Neural cell (in vitro differentiated cells): ENCODE data around the gene ABCC3. TPM values are rescaled to one million over a fixed set of nuclear protein-coding genes. Genes with fewer than 3 reads are reported as not detected.

Experiments used
- H2AFZ ChIP-seq: fragments of 200-600, 300-800 bp; sonication (generic), shearing (Covaris generic); 2 replicates; pipeline ENCODE4 v1.6.0; 2014; ENCODE audit warnings: low read depth, mild to moderate bottlenecking, antibody characterized with exemption, low read length, moderate library complexity
- H3F3A ChIP-seq: fragments of 200-600 bp; shearing (Covaris generic); 2 replicates; pipeline ENCODE4 v1.6.1; 2016; ENCODE audit warnings: mild to moderate bottlenecking, moderate library complexity, mixed read lengths, antibody characterized with exemption, low read length; ENCODE audit not compliant: insufficient read depth, poor library complexity, severe bottlenecking
- H3K27ac ChIP-seq: fragments of 200-600, 300-800 bp; sonication (generic), shearing (Covaris generic); 2 replicates; pipeline ENCODE4 v1.5.1; 2014; ENCODE audit warnings: mild to moderate bottlenecking, low read length, moderate library complexity
- H3K27me3 ChIP-seq: fragments of 300-800, 200-600 bp; sonication (generic), shearing (Covaris generic); 2 replicates; pipeline ENCODE4 v1.6.0; 2014; ENCODE audit warnings: mild to moderate bottlenecking, low read depth, low read length, moderate library complexity; ENCODE audit not compliant: insufficient read depth
- H3K36me3 ChIP-seq: fragments of 300-800, 200-600 bp; sonication (generic), shearing (Covaris generic); 2 replicates; pipeline ENCODE4 v1.5.1; 2014; ENCODE audit warnings: mild to moderate bottlenecking, antibody characterized with exemption, low read length, moderate library complexity; ENCODE audit not compliant: insufficient read depth
- H3K4me2 ChIP-seq: fragments of 300-800, 200-600 bp; sonication (generic), shearing (Covaris generic); 2 replicates; pipeline ENCODE4 v1.6.0; 2014; ENCODE audit warnings: mild to moderate bottlenecking, low read length
- H3K4me3 ChIP-seq: fragments of 300-800, 200-600 bp; sonication (generic), shearing (Covaris generic); 2 replicates; pipeline ENCODE4 v1.5.1; 2014; ENCODE audit warnings: mild to moderate bottlenecking, low read length, moderate library complexity
- H3K79me2 ChIP-seq: fragments of 200-600 bp; shearing (Covaris generic); replicated peaks from 2 replicates; pipeline ENCODE4 v1.6.0; 2014; ENCODE audit warnings: mild to moderate bottlenecking, low read length, moderate library complexity; ENCODE audit not compliant: insufficient read depth
- H3K9ac ChIP-seq: fragments of 300-800, 200-600 bp; sonication (generic), shearing (Covaris generic); 2 replicates; pipeline ENCODE4 v1.6.1; 2016; ENCODE audit warnings: mild to moderate bottlenecking, low read length, mixed read lengths
- H3K9me2 ChIP-seq: fragments of 200-600 bp; shearing (Covaris generic); 2 replicates; pipeline ENCODE4 v1.6.1; 2016; ENCODE audit warnings: mild to moderate bottlenecking, low read length, mixed read lengths; ENCODE audit not compliant: insufficient read depth
- H3K9me3 ChIP-seq: fragments of 200-600, 300-800 bp; sonication (generic), shearing (Covaris generic); 2 replicates; pipeline ENCODE4 v1.6.1; 2016; ENCODE audit warnings: mild to moderate bottlenecking, mixed run types, low read length, moderate library complexity, mixed read lengths
- H4K20me1 ChIP-seq: fragments of 200-600 bp; shearing (Covaris generic); 2 replicates; pipeline ENCODE4 v1.6.1; 2016; ENCODE audit warnings: mild to moderate bottlenecking, mixed run types; ENCODE audit not compliant: insufficient read depth
- CTCF ChIP-seq: fragments of 450-650 bp; IDR thresholded peaks from 2 replicates; pipeline ENCODE4 v1.5.1; 2014; ENCODE audit warnings: antibody characterized with exemption, mild to moderate bottlenecking, moderate library complexity; ENCODE audit not compliant: poor library complexity, severe bottlenecking
- EP300 ChIP-seq: fragments of 450-650 bp; conservative IDR thresholded peaks from 2 replicates; pipeline ENCODE4 v1.6.1; 2014; ENCODE audit warnings: antibody characterized with exemption, mild to moderate bottlenecking, moderate library complexity; ENCODE audit not compliant: poor library complexity, severe bottlenecking
- EZH2 ChIP-seq: fragments of 200-600, 300-800 bp; shearing (Covaris generic), sonication (generic); IDR thresholded peaks from 2 replicates; pipeline ENCODE4 v1.6.1; 2014; ENCODE audit warnings: antibody characterized with exemption, low read length, borderline replicate concordance, mild to moderate bottlenecking; ENCODE audit not compliant: insufficient read depth, poor library complexity, severe bottlenecking
- MXI1 ChIP-seq: fragments of 450-650 bp; conservative IDR thresholded peaks from 2 replicates; pipeline ENCODE4 v1.6.1; 2014; ENCODE audit warnings: antibody characterized with exemption, mild to moderate bottlenecking; ENCODE audit not compliant: poor library complexity, severe bottlenecking
- POLR2AphosphoS5 ChIP-seq: IDR thresholded peaks from 2 replicates; pipeline ENCODE4 v1.6.1; 2012
- RAD21 ChIP-seq: fragments of 450-650 bp; conservative IDR thresholded peaks from 2 replicates; pipeline ENCODE4 v1.6.1; 2014; ENCODE audit warnings: antibody characterized with exemption, mild to moderate bottlenecking, moderate library complexity
- REST ChIP-seq: IDR thresholded peaks from 2 replicates; pipeline ENCODE4 v1.6.1; 2012; ENCODE audit warnings: borderline replicate concordance
- SMC3 ChIP-seq: fragments of 450-650 bp; conservative IDR thresholded peaks from 2 replicates; pipeline ENCODE4 v1.6.1; 2014; ENCODE audit warnings: antibody characterized with exemption, mild to moderate bottlenecking, moderate library complexity; ENCODE audit not compliant: poor library complexity
- TAF1 ChIP-seq: IDR thresholded peaks from 2 replicates; pipeline ENCODE4 v1.6.1; 2012; ENCODE audit warnings: low read depth
- polyA plus RNA-seq: library from polyadenylated mRNA; depleted of rRNA; stranded (reverse); fragments of >200 nt; gene quantifications from 2 replicates; pipeline ENCODE4 v1.2.3, GENCODE V29; 2014

Gene ABCC3
- polyA plus RNA-seq, 1 donor from 2014 or later: not detected

DNA sequence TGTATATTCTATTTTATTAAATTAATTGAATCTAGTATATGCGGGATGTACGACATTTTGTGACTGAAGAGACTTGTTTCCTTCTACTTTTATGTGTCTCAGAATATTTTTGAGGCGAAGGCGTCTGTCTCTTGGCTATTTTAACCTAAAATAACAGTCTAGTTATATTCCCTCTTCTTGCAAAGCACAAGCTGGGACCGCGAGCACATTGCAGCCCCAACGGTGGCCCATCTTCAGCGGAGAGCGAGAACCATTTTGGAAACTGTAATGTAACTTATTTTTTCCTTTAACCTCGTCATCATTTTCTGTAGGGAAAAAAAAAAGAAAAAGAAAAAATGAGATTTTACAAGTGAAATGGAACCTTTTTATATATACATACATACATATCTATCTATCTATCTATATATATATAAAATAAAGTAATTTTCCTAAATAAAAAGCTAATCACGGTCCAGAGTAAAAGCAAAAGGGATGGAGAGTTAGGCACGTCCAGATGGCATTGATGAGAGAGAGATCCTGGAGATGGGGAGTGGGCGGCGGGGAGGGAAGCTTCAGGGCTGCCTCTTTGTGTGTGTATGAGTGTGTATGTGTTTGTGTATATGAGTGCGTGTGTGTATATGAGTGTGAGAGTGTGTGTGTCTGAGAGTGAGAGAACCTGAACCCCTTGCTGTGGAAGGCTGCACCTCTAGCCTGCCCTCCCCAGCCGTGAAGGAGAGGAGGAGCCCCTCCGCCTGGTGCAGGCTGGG lies 7.5 kb upstream of the ABCC3 start:
- Histone ChIP-seq H2AFZ (peak overlapping the region; percentile 37), H3K9me2 (no peaks in the 10 kb centered on the region), H3K9ac (peak overlapping the region; percentile 80), H3K4me2 (peak overlapping the region; percentile 84), H3K9me3 (no peaks in the 10 kb centered on the region), H3K79me2 (no peaks in the 10 kb centered on the region), H3F3A (peaks cover 14% of the 10 kb centered on the region), H3K36me3 (no peaks in the 10 kb centered on the region), H3K27me3 (no peaks in the 10 kb centered on the region), H3K4me3 (peak overlapping the region; percentile 61), H3K27ac (peak overlapping the region; percentile 98), H4K20me1 (no peaks in the 10 kb centered on the region)
- TF ChIP-seq CTCF: peak; percentile 32
- no peak for TF ChIP-seq RAD21
- TF ChIP-seq POLR2AphosphoS5: no peak

- Histone ChIP-seq H3K27me3 (peaks cover under 1% of the 10 kb centered on the region), H3K9me2 (no peaks in the 10 kb centered on the region), H3K9me3 (no peaks in the 10 kb centered on the region), H3K4me3 (peak overlapping the region; percentile 61), H2AFZ (peak overlapping the region; percentile 37), H3K79me2 (no peaks in the 10 kb centered on the region), H3F3A (peaks cover 14% of the 10 kb centered on the region), H4K20me1 (no peaks in the 10 kb centered on the region), H3K4me2 (peak overlapping the region; percentile 84), H3K9ac (peak overlapping the region; percentile 80), H3K36me3 (no peaks in the 10 kb centered on the region), H3K27ac (peak overlapping the region; percentile 98)
- TF ChIP-seq RAD21 (peak; percentile 62), SMC3 (peak; percentile 70), TAF1 (no peak), EZH2 (no peak), POLR2AphosphoS5 (peak; percentile 73), MXI1 (peak; percentile 24), EP300 (peak; percentile 90)
Measured at GRCh38 chr17:50627782-50628601, 6.7 kb upstream of the ABCC3 start.

DNA sequence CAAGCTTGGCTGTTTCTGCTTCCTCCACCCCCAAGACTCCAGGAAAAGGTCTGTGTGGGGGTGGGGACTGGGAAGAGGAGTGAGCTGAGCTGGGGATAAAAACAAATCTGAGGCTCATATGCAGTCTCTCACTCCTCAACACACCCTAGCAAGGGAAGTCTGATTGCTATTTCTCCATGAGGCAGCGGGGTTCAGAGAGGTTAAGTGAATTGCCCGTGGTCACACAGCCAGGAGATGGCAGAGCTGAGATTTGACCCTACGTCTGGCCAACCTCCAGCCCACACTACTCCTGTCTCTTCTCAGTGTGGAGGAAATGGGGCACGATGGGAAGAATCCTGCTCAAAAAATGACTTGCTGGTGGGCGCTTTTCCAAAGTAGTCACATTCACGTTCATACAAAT lies 4.8 kb upstream of the ABCC3 start:
- TF ChIP-seq EZH2: no peak
- no peak for TF ChIP-seq MXI1
- no peak for TF ChIP-seq SMC3
- no peak for TF ChIP-seq REST
- TF ChIP-seq TAF1: no peak
- no peak for TF ChIP-seq CTCF
- TF ChIP-seq RAD21: no peak
- TF ChIP-seq POLR2AphosphoS5: no peak
- TF ChIP-seq EP300: no peak
- no peak overlapping the region for H3K4me3 ChIP-seq

More for the DNA sequence above, 4.8 kb upstream of the ABCC3 start:
- no peaks in the 10 kb centered on the region for H3K9me3 ChIP-seq
- H3F3A ChIP-seq: peaks cover 14% of the 10 kb centered on the region
- H3K27me3 ChIP-seq: peaks cover 19% of the 10 kb centered on the region
- no peaks in the 10 kb centered on the region for H3K9me2 ChIP-seq
- H4K20me1 ChIP-seq: no peaks in the 10 kb centered on the region
- H3K9ac ChIP-seq: peak overlapping the region; percentile 80
- peak overlapping the region; percentile 4 for H3K4me2 ChIP-seq
- peak overlapping the region; percentile 98 for H3K27ac ChIP-seq
- H3K79me2 ChIP-seq: no peaks in the 10 kb centered on the region
- no peaks in the 10 kb centered on the region for H3K36me3 ChIP-seq
- H2AFZ ChIP-seq: no peak overlapping the region
